Measurements from ENCODE around the gene ZSCAN2. TPM values are rescaled to one million over a fixed set of nuclear protein-coding genes. Genes with fewer than 3 reads are reported as not detected.
A peak's percentile ranks its signal among the peaks of the same experiment; 100 is the strongest.
"Not testable (repeated sequence)": the region's sequence is repeated elsewhere in the genome, so short reads cannot be mapped to it uniquely, and the experiment has no call there.

ZSCAN2 gene
- total RNA-seq (10 to 100 TPM in 3 of 5 donors, 1 to 10 TPM in 2; 7.6 to 15.5 (median 12.5) TPM), total RNA-seq (2.9 to 23.0 (median 7.0) reads per million in 29 experiments)
- total RNA-seq (2013) = 12.4 TPM

- Histone ChIP-seq H3K4me3 (ENCODE audit: control insufficient read depth in 1 of 2, extremely low read depth in 1 of 2, low read length in 1 of 2) (peak within 1 kb of the TSS; percentile 85 to 91), H3K36me3 (ENCODE audit: control insufficient read depth in 2 of 2, extremely low read depth in 1 of 2, insufficient read depth in 1 of 2, low read length in 1 of 2) (peaks cover 0 to 9% of the 10 kb centered on the region in 2 donors), H3K9me3 (no peaks in the 10 kb centered on the region), H3K27me3 (replicated peaks in 1 of 2; ENCODE audit: control insufficient read depth in 2 of 2, extremely low read depth in 1 of 2, insufficient read depth in 2 of 2, low read length in 1 of 2) (no peaks in the 10 kb centered on the region), H3K4me1 (ENCODE audit: control insufficient read depth in 1 of 2, extremely low read depth in 1 of 2, insufficient read depth in 2 of 2, low read length in 2 of 2) (peaks cover 18 to 59% of the 10 kb centered on the region in 2 experiments), H3K27ac (ENCODE audit: low read length) (peak within 1 kb of the TSS; percentile 75)
- peaks cover 72 to 76% (median 74%) of the 10 kb centered on the region in 3 donors for H3K4me1 Mint-ChIP-seq
- no peaks in the 10 kb centered on the region for H3K9me3 Mint-ChIP-seq
- peaks cover 15% of the 10 kb centered on the region for H3K36me3 Mint-ChIP-seq
- ATAC-seq (replicated peaks in 1 of 4) = peak; percentile 96 to 97 (median 97)
- DNase-seq = peak; percentile 83 to 96 (median 91)
- H3K27me3 Mint-ChIP-seq = no peaks in the 10 kb centered on the region
- ChIA-PET POLR2A (interaction anchor here in 1 of 2 donors (0.7 to 1.7 kb wide), 2 partner anchors 24 to 31 kb away, joined by 3 to 4 read pairs; no protein-coding TSS in a partner anchor), CTCF (interaction anchor here (0.7 to 1.4 kb wide), 6 partner anchors 10 to 58 kb away, joined by 3 to 5 read pairs (median 4); no protein-coding TSS in a partner anchor)
- peak within 1 kb of the TSS; percentile 95 for H3K4me3 Mint-ChIP-seq
- WGBS (ENCODE audit: insufficient coverage) = under 1% methylated on average over 63 of the region's 68 CpGs
- H3K27ac Mint-ChIP-seq = peak within 1 kb of the TSS; percentile 77 to 93
Observed at GRCh38 chr15:84600687-84601554, at the start of gene ZSCAN2. Gene ZSCAN2 (plus strand): TSS chr15:84601009. CDS start chr15:84603928, 2,919 bp downstream.

- H3K4me1 ChIP-seq (ENCODE audit: control insufficient read depth in 1 of 2, extremely low read depth in 1 of 2, insufficient read depth in 2 of 2, low read length in 2 of 2); H3K4me3 Mint-ChIP-seq; H3K9me3 ChIP-seq; DNase-seq; H3K36me3 ChIP-seq (ENCODE audit: control insufficient read depth in 2 of 2, extremely low read depth in 1 of 2, insufficient read depth in 1 of 2, low read length in 1 of 2); H3K4me3 ChIP-seq (ENCODE audit: control insufficient read depth in 1 of 2, extremely low read depth in 1 of 2, low read length in 1 of 2); H3K27ac ChIP-seq (ENCODE audit: low read length); CTCF ChIA-PET; H3K27ac Mint-ChIP-seq; ATAC-seq (replicated peaks in 1 of 4); POLR2A ChIA-PET; H3K9me3 Mint-ChIP-seq; H3K27me3 Mint-ChIP-seq; H3K27me3 ChIP-seq (replicated peaks in 1 of 2; ENCODE audit: control insufficient read depth in 2 of 2, extremely low read depth in 1 of 2, insufficient read depth in 2 of 2, low read length in 1 of 2): not testable (repeated sequence)
- 80% methylated on average over 1 of the region's 2 CpGs for WGBS (ENCODE audit: insufficient coverage)
- Mint-ChIP-seq H3K36me3 (peaks cover 38% of the 10 kb centered on the region), H3K4me1 (peaks cover 18 to 29% (median 23%) of the 10 kb centered on the region in 3 donors)
Observed at GRCh38 chr15:84551624-84552023, 49.2 kb upstream of the ZSCAN2 start.

DNA sequence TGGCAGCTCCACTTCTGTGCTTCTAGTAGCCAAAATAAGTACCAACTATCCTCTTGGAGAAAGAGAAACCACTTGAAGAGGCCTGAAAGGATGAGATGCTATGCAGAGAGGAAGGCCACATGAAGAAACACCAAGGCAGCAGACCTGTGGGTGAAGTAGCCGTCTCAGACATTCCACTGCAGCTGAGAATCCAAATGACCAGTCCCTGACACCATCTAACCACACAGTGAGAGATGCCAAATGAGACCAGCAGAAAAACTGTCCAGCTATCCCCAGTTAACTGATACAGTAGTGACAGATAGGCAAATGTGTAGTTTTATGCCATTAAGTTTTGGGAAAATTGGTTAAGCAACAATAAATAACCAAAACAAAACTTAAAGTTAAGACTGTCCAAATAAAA, 47.9 kb upstream of the ZSCAN2 start:
- Mint-ChIP-seq H3K27ac (no peak overlapping the region), H3K36me3 (peaks cover 38% of the 10 kb centered on the region), H3K27me3 (no peaks in the 10 kb centered on the region), H3K4me3 (no peak overlapping the region), H3K9me3 (no peaks in the 10 kb centered on the region), H3K4me1 (peaks cover 12 to 21% (median 16%) of the 10 kb centered on the region in 3 donors)
- no peaks in the 10 kb centered on the region for H3K9me3 ChIP-seq
- no peak overlapping the region for H3K27ac ChIP-seq (ENCODE audit: low read length)
- no peak for ATAC-seq (replicated peaks in 1 of 4)
- no peaks in the 10 kb centered on the region for H3K36me3 ChIP-seq (ENCODE audit: control insufficient read depth in 2 of 2, extremely low read depth in 1 of 2, insufficient read depth in 1 of 2, low read length in 1 of 2)
- DNase-seq = no peak
- no peaks in the 10 kb centered on the region for H3K27me3 ChIP-seq (replicated peaks in 1 of 2; ENCODE audit: control insufficient read depth in 2 of 2, extremely low read depth in 1 of 2, insufficient read depth in 2 of 2, low read length in 1 of 2)
- H3K4me3 ChIP-seq (ENCODE audit: control insufficient read depth in 1 of 2, extremely low read depth in 1 of 2, low read length in 1 of 2) = no peak overlapping the region
- peaks cover 0 to 2% of the 10 kb centered on the region in 2 experiments for H3K4me1 ChIP-seq (ENCODE audit: control insufficient read depth in 1 of 2, extremely low read depth in 1 of 2, insufficient read depth in 2 of 2, low read length in 2 of 2)
- WGBS (ENCODE audit: insufficient coverage) = no CpG with 5 or more reads among the region's 1 CpG
- POLR2A ChIA-PET = no interaction called here
- CTCF ChIA-PET = no interaction called here

DNA sequence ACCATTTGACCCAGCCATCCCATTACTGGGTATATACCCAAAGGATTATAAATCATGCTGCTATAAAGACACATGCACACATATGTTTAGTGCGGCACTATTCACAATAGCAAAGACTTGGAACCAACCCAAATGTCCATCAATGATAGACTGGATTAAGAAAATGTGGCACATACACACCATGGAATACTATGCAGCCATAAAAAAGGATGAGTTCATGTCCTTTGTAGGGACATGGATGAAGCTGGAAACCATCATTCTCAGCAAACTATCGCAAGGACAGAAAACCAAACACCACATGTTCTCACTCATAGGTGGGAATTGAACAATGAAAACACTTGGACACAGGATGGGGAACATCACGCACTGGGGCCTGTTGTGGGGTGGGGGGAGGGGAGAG, 44.1 kb upstream of the ZSCAN2 start:
- DNase-seq; ATAC-seq (replicated peaks in 1 of 4); H3K4me1 ChIP-seq (ENCODE audit: control insufficient read depth in 1 of 2, extremely low read depth in 1 of 2, insufficient read depth in 2 of 2, low read length in 2 of 2); H3K27ac ChIP-seq (ENCODE audit: low read length); H3K4me3 ChIP-seq (ENCODE audit: control insufficient read depth in 1 of 2, extremely low read depth in 1 of 2, low read length in 1 of 2); H3K27me3 Mint-ChIP-seq; POLR2A ChIA-PET; CTCF ChIA-PET; H3K27me3 ChIP-seq (replicated peaks in 1 of 2; ENCODE audit: control insufficient read depth in 2 of 2, extremely low read depth in 1 of 2, insufficient read depth in 2 of 2, low read length in 1 of 2); H3K4me3 Mint-ChIP-seq; H3K27ac Mint-ChIP-seq; H3K9me3 Mint-ChIP-seq; H3K9me3 ChIP-seq; H3K36me3 ChIP-seq (ENCODE audit: control insufficient read depth in 2 of 2, extremely low read depth in 1 of 2, insufficient read depth in 1 of 2, low read length in 1 of 2): not testable (repeated sequence)
- H3K36me3 Mint-ChIP-seq = peaks cover 19% of the 10 kb centered on the region
- peaks cover 8 to 21% (median 9%) of the 10 kb centered on the region in 3 donors for H3K4me1 Mint-ChIP-seq
- no CpG with 5 or more reads among the region's 3 CpGs for WGBS (ENCODE audit: insufficient coverage)

GRCh38 chr15:84568021-84568420, 32.8 kb upstream of the ZSCAN2 start:
- ATAC-seq (replicated peaks in 1 of 4); H3K9me3 Mint-ChIP-seq; H3K27me3 ChIP-seq (replicated peaks in 1 of 2; ENCODE audit: control insufficient read depth in 2 of 2, extremely low read depth in 1 of 2, insufficient read depth in 2 of 2, low read length in 1 of 2); H3K4me3 Mint-ChIP-seq; H3K9me3 ChIP-seq; H3K4me1 ChIP-seq (ENCODE audit: control insufficient read depth in 1 of 2, extremely low read depth in 1 of 2, insufficient read depth in 2 of 2, low read length in 2 of 2); H3K36me3 Mint-ChIP-seq; DNase-seq; H3K36me3 ChIP-seq (ENCODE audit: control insufficient read depth in 2 of 2, extremely low read depth in 1 of 2, insufficient read depth in 1 of 2, low read length in 1 of 2); H3K27me3 Mint-ChIP-seq; POLR2A ChIA-PET; H3K27ac ChIP-seq (ENCODE audit: low read length); H3K27ac Mint-ChIP-seq; H3K4me3 ChIP-seq (ENCODE audit: control insufficient read depth in 1 of 2, extremely low read depth in 1 of 2, low read length in 1 of 2): not testable (repeated sequence)
- peaks cover 6 to 15% (median 11%) of the 10 kb centered on the region in 3 donors for H3K4me1 Mint-ChIP-seq
- WGBS (ENCODE audit: insufficient coverage) = 100% methylated on average over 1 of the region's 6 CpGs
- CTCF ChIA-PET = interaction anchor here in 1 of 2 donors (0.6 kb wide), 1 partner anchor 184 kb away, joined by 3 read pairs; no protein-coding TSS in a partner anchor

DNA sequence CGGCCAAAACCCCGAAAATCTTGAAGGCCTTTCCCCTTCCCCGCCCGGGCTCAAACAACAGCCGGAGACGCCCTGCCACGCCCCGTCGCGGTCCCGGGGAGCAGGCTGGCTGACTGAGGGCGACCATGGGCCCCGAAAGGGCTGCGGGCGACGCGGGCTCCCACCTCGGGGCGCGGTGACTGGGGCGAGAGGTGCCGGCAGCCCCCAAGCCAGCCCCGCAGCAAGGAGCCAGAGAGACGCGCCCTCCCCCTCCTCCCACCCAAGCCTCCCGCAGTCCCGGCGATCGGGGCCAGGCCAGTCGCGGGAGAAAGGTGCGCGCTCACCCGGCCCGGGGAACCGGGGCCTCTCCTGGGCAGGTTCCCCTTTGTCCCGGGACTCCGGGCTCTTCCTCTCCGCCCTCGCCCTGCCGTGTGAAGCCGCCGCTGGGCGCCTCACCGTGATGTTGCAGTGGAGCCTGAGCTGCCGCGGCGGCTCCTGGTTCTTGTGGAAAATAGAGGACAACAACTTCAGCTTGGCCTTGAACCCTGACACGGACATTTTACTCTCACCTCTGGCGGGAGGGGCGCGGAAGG, 30.6 kb upstream of the ZSCAN2 start:
- Histone ChIP-seq H3K4me3 (ENCODE audit: control insufficient read depth in 1 of 2, extremely low read depth in 1 of 2, low read length in 1 of 2) (peak overlapping the region; percentile 75 to 80), H3K4me1 (ENCODE audit: control insufficient read depth in 1 of 2, extremely low read depth in 1 of 2, insufficient read depth in 2 of 2, low read length in 2 of 2) (peaks cover 0 to 8% of the 10 kb centered on the region in 2 experiments), H3K27ac (ENCODE audit: low read length) (peak overlapping the region; percentile 68), H3K9me3 (no peaks in the 10 kb centered on the region), H3K36me3 (ENCODE audit: control insufficient read depth in 2 of 2, extremely low read depth in 1 of 2, insufficient read depth in 1 of 2, low read length in 1 of 2) (no peaks in the 10 kb centered on the region), H3K27me3 (replicated peaks in 1 of 2; ENCODE audit: control insufficient read depth in 2 of 2, extremely low read depth in 1 of 2, insufficient read depth in 2 of 2, low read length in 1 of 2) (no peaks in the 10 kb centered on the region)
- ATAC-seq (replicated peaks in 1 of 4) (peak; percentile 56 to 68 (median 62)), DNase-seq (peak in 34 of 35 experiments; percentile 10 to 62 (median 34))
- Mint-ChIP-seq H3K27me3 (no peaks in the 10 kb centered on the region), H3K27ac (peak overlapping the region; percentile 80 to 90), H3K4me1 (peaks cover 6 to 15% (median 11%) of the 10 kb centered on the region in 3 donors), H3K4me3 (peak overlapping the region; percentile 79 to 84 (median 82)), H3K36me3 (peaks cover 3% of the 10 kb centered on the region), H3K9me3 (no peaks in the 10 kb centered on the region)
- WGBS (ENCODE audit: insufficient coverage) = 0% methylated on average over 34 of the region's 52 CpGs
- CTCF ChIA-PET = interaction anchor here (0.6 to 1.5 kb wide), 7 partner anchors 17 to 239 kb away, joined by 4 to 7 read pairs (median 4); partner anchors contain the start of gene ZSCAN2 (in 1 of the 2)
- POLR2A ChIA-PET = no interaction called here

All from T-cell (primary cell).